Sigmoid colon (tissue), 7 donors: ENCODE data around the gene CSPG4. TPM values are rescaled to one million over a fixed set of nuclear protein-coding genes. Genes with fewer than 3 reads are reported as not detected.
"Not testable (repeated sequence)": the region's sequence is repeated elsewhere in the genome, so short reads cannot be mapped to it uniquely, and the experiment has no call there.

Experiments
- DNase-seq: peaks from one replicate; pipeline ENCODE4 v3.0.0-alpha.2; 2019
- H3K27ac ChIP-seq, 4 donors: fragments of 200-600 bp; sonication (generic); one replicate each; pipeline ENCODE4 v1.5.1; 2016 to 2019; ENCODE audit warnings: mild to moderate bottlenecking in 1 of 4
- H3K27me3 ChIP-seq, 3 donors: fragments of 200-600 bp; sonication (generic); one replicate each; pipeline ENCODE4 v1.5.1; 2019; ENCODE audit warnings: mild to moderate bottlenecking in 1 of 3
- H3K36me3 ChIP-seq, 4 donors: fragments of 200-600 bp; sonication (generic); one replicate each; pipeline ENCODE4 v1.5.1; 2016 to 2019
- H3K4me1 ChIP-seq, 4 donors: fragments of 200-600 bp; sonication (generic); one replicate each; pipeline ENCODE4 v1.5.1; 2017 to 2019
- H3K4me3 ChIP-seq, 4 donors: fragments of 200-600 bp; sonication (generic); one replicate each; pipeline ENCODE4 v1.5.1; 2017 to 2019; ENCODE audit warnings: mild to moderate bottlenecking in 2 of 4, moderate library complexity in 1 of 4
- H3K9me3 ChIP-seq, 4 donors: fragments of 200-600 bp in 3 of 4; sonication (generic) in 3 of 4; one replicate each; pipeline versions ENCODE4 v1.5.1 to v1.6.1; 2013 to 2019
- EP300 ChIP-seq, 4 donors: sonication (generic); formaldehyde crosslinking; IDR thresholded peaks; one replicate each; pipeline ENCODE4 v1.6.1; 2017; ENCODE audit warnings: antibody characterized with exemption in 4 of 4
- POLR2A ChIP-seq, 2 donors: fragments of 450-650 bp; IDR thresholded peaks; one replicate each; pipeline ENCODE4 v1.6.1; 2016; ENCODE audit warnings: antibody characterized with exemption in 2 of 2, mild to moderate bottlenecking in 2 of 2, moderate library complexity in 2 of 2
- POLR2AphosphoS5 ChIP-seq, 4 donors: sonication (generic); formaldehyde crosslinking; IDR thresholded peaks; one replicate each; pipeline ENCODE4 v1.6.1; 2017; ENCODE audit warnings: antibody characterized with exemption in 4 of 4
- WGBS, 2 donors: extraction: QIAGEN DNeasy Blood & Tissue Kit; methylation state at CpG; one replicate each; pipeline ENCODE4 v1.1.7; 2013; 5-methylcytosine and 5-hydroxymethylcytosine counted together
- intact Hi-C: fragments of 100-400 bp; cut with DNase I; formaldehyde crosslinking; loops from one replicate; pipeline ENCODE4 v1.15.1; 2023
- polyA plus RNA-seq, 3 donors: library from polyadenylated mRNA; stranded (reverse); fragments of 200-250 nt; gene quantifications; one replicate each; pipeline ENCODE4 v1.2.3, GENCODE V29; 2013
- total RNA-seq, 4 donors: library from RNA; depleted of rRNA; stranded (reverse); fragments of >200 nt; gene quantifications; one replicate each; pipeline ENCODE4 v1.1.0, GENCODE V29; 2016
- TF ChIP-seq, protein P1 (sequence below), 4 experiments: fragments of 450-650 bp in 3 of 4; fragments of 200-600 bp in 1 of 4; IDR thresholded peaks; one replicate each; pipeline ENCODE4 v1.5.1; 2016 to 2019; ENCODE audit warnings: antibody characterized with exemption in 4 of 4, mild to moderate bottlenecking in 3 of 4, moderate library complexity in 2 of 4
- donor health status: healthy with polysubstance abuse.
- donor health status: Bipolar disorder and iron deficiency.
- donor health status: healthy.

CSPG4 gene
- total and polyA plus RNA-seq, 7 donors: 0.23 to 151 (median 45.7) TPM

DNA sequence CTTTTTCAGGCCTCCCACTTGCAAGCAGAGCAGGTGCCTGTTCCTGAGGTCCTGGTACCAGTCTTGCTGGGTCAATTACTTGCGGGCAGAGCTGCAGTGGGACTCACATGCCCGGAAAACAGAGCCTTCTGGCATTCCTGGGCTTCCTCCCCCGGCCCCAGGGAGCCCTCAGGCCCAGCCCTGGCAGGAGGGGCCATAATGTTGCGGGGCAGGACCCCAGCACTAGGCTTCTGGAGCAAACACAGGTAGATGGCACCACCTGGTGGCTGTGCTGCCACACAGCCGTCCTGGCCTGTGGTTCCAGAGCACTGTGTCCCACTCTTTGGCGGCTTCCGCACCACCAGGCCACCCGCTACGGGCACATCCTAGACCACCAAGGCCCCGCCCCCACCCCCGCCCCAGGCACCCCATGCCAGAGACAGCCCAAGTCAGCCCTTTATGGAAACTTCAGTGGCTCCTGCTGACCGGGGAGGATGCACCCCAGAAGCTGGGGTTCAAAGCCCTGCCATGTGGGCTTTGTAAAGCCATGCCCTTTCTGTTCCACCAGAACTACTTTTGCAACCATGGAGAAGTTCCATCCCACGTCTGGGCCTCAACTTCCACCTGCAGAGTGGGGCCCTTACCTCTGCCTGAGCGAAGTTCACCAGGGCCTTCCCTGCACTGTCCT is 28.9 kb downstream of the CSPG4 start:
- DNase-seq, H3K4me3 ChIP-seq, H3K27me3 ChIP-seq, H3K9me3 ChIP-seq: not testable (repeated sequence)
- TF ChIP-seq POLR2AphosphoS5 (IDR thresholded peaks at IDR 0.05): peak in 1 of 4 donors; percentile 11
- TF ChIP-seq, protein P1, sequence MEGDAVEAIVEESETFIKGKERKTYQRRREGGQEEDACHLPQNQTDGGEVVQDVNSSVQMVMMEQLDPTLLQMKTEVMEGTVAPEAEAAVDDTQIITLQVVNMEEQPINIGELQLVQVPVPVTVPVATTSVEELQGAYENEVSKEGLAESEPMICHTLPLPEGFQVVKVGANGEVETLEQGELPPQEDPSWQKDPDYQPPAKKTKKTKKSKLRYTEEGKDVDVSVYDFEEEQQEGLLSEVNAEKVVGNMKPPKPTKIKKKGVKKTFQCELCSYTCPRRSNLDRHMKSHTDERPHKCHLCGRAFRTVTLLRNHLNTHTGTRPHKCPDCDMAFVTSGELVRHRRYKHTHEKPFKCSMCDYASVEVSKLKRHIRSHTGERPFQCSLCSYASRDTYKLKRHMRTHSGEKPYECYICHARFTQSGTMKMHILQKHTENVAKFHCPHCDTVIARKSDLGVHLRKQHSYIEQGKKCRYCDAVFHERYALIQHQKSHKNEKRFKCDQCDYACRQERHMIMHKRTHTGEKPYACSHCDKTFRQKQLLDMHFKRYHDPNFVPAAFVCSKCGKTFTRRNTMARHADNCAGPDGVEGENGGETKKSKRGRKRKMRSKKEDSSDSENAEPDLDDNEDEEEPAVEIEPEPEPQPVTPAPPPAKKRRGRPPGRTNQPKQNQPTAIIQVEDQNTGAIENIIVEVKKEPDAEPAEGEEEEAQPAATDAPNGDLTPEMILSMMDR (IDR thresholded peaks at IDR 0.05): peak; percentile 52 to 72 (median 66)
- intact Hi-C loops: loop anchor here (2.0 to 5.0 kb wide), 3 partner anchors 46 to 176 kb away; no protein-coding TSS in a partner anchor
- peaks cover 0 to 39% (median 28%) of the 10 kb centered on the region in 4 donors for H3K4me1 ChIP-seq
- H3K27ac ChIP-seq: peak overlapping the region; percentile 4 to 99 (median 61)
- 18 to 23% methylated on average over 14 of the region's 14 CpGs for WGBS, 2 donors
- H3K36me3 ChIP-seq: peaks cover 38 to 91% (median 64%) of the 10 kb centered on the region in 4 donors

DNA sequence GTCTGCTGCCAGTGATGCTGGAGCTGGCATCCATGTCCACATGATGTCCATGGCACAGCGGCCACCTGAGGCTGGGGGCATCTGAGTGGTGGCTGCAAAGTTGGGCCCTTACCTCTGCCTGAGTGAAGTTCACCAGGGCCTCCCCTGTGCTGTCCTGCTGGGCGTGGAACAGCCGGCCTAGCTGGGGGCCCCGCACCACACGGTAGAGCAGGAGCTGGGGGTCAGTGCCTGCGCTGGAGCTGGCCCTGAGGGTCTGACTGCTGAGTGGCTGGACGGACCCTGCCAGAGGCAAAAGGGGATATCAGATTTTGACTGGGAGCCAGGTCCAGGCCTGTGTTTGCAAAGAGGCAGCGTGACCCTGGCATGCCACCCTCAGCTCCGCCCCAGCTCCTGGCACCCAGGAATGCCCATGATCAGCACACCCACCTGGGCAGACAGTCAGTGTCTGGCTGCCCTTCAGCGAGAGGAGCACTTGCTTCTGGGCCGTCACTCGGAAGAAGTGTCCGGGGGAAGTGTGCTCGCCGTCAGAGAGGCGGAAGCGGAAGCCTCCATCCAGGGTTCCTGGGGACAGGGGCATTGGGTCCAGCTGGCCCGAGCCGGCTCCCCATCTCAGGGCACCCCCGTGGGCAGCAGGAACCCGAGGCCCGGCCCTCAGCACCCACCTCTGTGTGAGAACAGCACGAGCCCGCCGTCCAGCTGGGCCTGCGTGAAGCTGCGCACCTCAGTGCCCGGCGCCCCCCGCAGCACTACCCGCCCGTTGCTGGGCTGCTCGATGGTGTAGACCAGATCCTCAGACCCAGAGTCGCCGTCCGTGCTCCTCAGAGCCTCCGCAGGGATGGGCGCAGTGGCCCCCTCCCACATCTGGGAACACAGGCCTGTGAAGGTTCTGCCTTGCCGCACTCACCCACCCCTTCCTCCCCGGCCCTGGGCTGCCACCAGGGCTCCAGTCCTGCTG is 30.2 kb downstream of the CSPG4 start:
- Histone ChIP-seq H3K4me1 (peaks cover 0 to 37% (median 26%) of the 10 kb centered on the region in 4 donors), H3K27me3 (no peaks in the 10 kb centered on the region), H3K9me3 (no peaks in the 10 kb centered on the region), H3K36me3 (peaks cover 31 to 91% (median 61%) of the 10 kb centered on the region in 4 donors), H3K4me3 (no peak overlapping the region), H3K27ac (peak overlapping the region; percentile 18 to 99 (median 46))
- WGBS, 2 donors: 90 to 93% methylated on average over 40 of the region's 40 CpGs
- no peak for DNase-seq
- TF ChIP-seq POLR2A (IDR thresholded peaks at IDR 0.05) (no peak), EP300 (IDR thresholded peaks at IDR 0.05) (no peak), POLR2AphosphoS5 (IDR thresholded peaks at IDR 0.05) (no peak)
- TF ChIP-seq, protein P1 (IDR thresholded peaks at IDR 0.05): no peak
- intact Hi-C loops: loop anchor here (5.0 kb wide), 2 partner anchors 45 to 175 kb away; no protein-coding TSS in a partner anchor

DNA sequence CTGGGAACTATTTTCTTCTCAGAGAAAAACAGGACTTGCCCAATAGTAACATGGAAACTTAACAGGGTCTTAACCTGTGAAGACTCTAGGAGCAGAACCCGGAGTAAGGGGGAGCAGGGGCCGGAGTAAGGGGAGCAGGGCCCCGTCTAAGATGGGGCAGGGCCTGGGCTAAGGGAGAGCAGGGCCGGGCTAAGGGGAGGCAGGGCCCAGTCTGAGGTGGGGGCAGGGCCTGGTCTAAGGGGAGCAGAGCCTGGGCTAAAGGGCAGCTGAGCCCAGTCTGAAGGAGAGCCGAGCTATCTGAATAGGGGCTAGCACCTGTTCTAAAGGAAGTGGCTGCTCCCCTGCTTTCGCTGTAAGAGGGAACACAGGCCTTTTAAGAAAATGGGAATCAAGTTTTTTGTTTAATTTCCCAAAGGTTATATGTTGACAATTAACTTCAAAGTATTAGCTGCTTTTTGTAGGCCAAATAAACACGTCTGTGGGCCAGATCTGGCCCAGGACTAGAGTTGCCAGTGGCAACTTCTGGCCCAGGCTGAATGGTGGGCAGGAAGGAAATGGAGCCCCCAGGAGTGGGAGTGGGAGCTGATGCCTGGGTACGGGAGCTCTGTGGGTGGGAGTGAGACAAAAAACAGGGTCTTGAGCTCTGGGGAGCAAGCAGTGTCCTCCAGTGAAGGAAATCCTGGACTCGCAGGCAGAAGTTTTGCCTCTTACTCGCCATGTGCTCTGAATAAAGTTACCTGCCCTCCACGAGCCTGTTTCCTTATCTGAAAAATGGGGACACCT is 32.5 kb downstream of the CSPG4 start:
- 84% methylated on average over 11 of the region's 11 CpGs for WGBS, 2 donors
- Histone ChIP-seq H3K9me3 (no peaks in the 10 kb centered on the region), H3K36me3 (peaks cover 46 to 99% (median 71%) of the 10 kb centered on the region in 4 donors), H3K27ac (peak overlapping the region; percentile 10 to 99 (median 62)), H3K27me3 (no peaks in the 10 kb centered on the region), H3K4me3 (no peak overlapping the region), H3K4me1 (peaks cover 0 to 38% (median 16%) of the 10 kb centered on the region in 4 donors)
- intact Hi-C loops: loop anchor here (5.0 kb wide), 2 partner anchors 43 to 173 kb away; no protein-coding TSS in a partner anchor
- DNase-seq: no peak
- no peak for TF ChIP-seq POLR2A (IDR thresholded peaks at IDR 0.05)
- TF ChIP-seq POLR2AphosphoS5 (IDR thresholded peaks at IDR 0.05): no peak
- TF ChIP-seq, protein P1 (IDR thresholded peaks at IDR 0.05): no peak

DNA sequence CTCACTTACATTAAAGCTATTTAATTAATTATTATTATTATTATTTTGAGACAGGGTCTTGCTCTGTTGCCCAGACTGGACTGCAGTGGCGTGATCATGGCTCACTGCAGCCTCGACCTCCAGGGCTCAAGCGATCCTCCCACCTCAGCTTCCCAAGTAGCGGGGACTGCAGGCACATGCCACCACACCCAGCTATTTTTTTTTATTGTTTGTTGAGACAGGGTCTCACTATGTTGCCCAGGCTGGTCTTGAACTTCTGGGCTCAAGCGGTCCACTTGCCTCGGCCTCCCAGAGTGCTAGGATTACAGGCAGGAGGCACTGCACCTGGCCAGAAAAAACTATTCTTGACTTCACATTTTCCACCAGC is 34.3 kb downstream of the CSPG4 start:
- DNase-seq, H3K9me3 ChIP-seq, H3K27ac ChIP-seq, H3K27me3 ChIP-seq, H3K4me3 ChIP-seq, intact Hi-C loops: not testable (repeated sequence)
- Histone ChIP-seq H3K4me1 (peaks cover 0 to 40% (median 26%) of the 10 kb centered on the region in 4 donors), H3K36me3 (peaks cover 38 to 82% (median 60%) of the 10 kb centered on the region in 4 donors)
- 86 to 97% methylated on average over 6 of the region's 6 CpGs for WGBS, 2 donors
